Karpas-422 (cell line): ENCODE data around the gene FTH1. TPM values are rescaled to one million over a fixed set of nuclear protein-coding genes. Genes with fewer than 3 reads are reported as not detected.

Experiments
- DNase-seq: peaks from one replicate; pipeline ENCODE4 v3.0.0-alpha.2; 2015
- H2AFZ ChIP-seq: fragments of 200-600 bp; sonication (generic); 2 replicates; pipeline ENCODE4 v1.6.1; 2014; ENCODE audit warnings: antibody characterized with exemption, low read length, mixed read lengths
- H3K27ac ChIP-seq: fragments of 200-600 bp; sonication (generic); 2 replicates; pipeline ENCODE4 v1.5.1; 2014; ENCODE audit warnings: mild to moderate bottlenecking, low read length, moderate library complexity
- H3K27me3 ChIP-seq: fragments of 200-600 bp; sonication (generic); 2 replicates; pipeline ENCODE4 v1.6.1; 2014; ENCODE audit warnings: low read length, mixed read lengths
- H3K36me3 ChIP-seq: fragments of 200-600 bp; sonication (generic); 2 replicates; pipeline ENCODE4 v1.6.1; 2014; ENCODE audit warnings: low read length, mixed read lengths; ENCODE audit not compliant: insufficient read depth
- H3K4me1 ChIP-seq: fragments of 200-600 bp; sonication (generic); 2 replicates; pipeline ENCODE4 v1.6.1; 2014; ENCODE audit warnings: mild to moderate bottlenecking, low read length, mixed read lengths
- H3K4me2 ChIP-seq: fragments of 200-600 bp; sonication (generic); 2 replicates; pipeline ENCODE4 v1.6.1; 2014; ENCODE audit warnings: low read length, low read depth, mild to moderate bottlenecking; ENCODE audit not compliant: poor library complexity, severe bottlenecking
- H3K4me3 ChIP-seq: fragments of 200-600 bp; sonication (generic); 2 replicates; pipeline ENCODE4 v1.5.1; 2014; ENCODE audit warnings: mild to moderate bottlenecking, antibody characterized with exemption, low read length, mixed read lengths
- H3K79me2 ChIP-seq: fragments of 200-600 bp; sonication (generic); 2 replicates; pipeline ENCODE4 v1.6.1; 2014; ENCODE audit warnings: mild to moderate bottlenecking, low read length, mixed read lengths
- H3K9ac ChIP-seq: fragments of 200-600 bp; sonication (generic); 2 replicates; pipeline ENCODE4 v1.6.0; 2014; ENCODE audit warnings: low read length
- H3K9me2 ChIP-seq: fragments of 200-600 bp; sonication (generic), shearing (Covaris generic); replicated peaks from 2 replicates; pipeline ENCODE4 v1.6.0; 2014; ENCODE audit warnings: mild to moderate bottlenecking, low read length, moderate library complexity; ENCODE audit not compliant: insufficient read depth
- H3K9me3 ChIP-seq: fragments of 300-700, 200-600 bp; sonication (generic); 2 replicates; pipeline ENCODE4 v1.6.1; 2014; ENCODE audit warnings: low read length, mixed read lengths
- H4K20me1 ChIP-seq: fragments of 200-600 bp; sonication (generic); 2 replicates; pipeline ENCODE4 v1.6.1; 2014; ENCODE audit warnings: mild to moderate bottlenecking, antibody characterized with exemption, low read length, low read depth; ENCODE audit not compliant: insufficient read depth
- total RNA-seq: library from RNA; depleted of rRNA; stranded (reverse); fragments of >200 nt; shearing (Covaris generic); gene quantifications from 2 replicates; pipeline ENCODE4 v1.2.3, GENCODE V29; 2014; ENCODE audit warnings: low replicate concordance

FTH1 gene
- total RNA-seq, 1 experiment from 2014 or later, result 392 TPM

DNA sequence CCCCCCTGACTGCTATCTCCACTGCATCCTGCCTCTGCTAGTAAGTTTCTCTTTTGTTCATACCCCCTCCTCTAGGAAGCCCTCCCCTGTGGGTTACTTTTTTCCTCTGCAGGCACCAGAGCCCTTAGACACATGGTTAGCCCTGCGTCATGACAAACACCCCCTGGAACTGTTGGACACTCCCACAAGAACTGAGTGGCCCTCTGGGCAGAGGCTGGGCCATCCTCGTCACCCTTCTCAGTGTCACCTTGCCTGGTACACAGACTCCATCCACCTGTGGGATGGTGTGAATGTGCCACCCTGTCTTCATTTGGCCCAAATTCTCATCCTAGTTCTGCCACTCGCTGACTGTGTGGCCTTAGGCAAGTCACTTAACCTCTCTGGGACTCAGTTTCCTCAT is 46.0 kb downstream of the FTH1 start:
- Histone ChIP-seq H3K27me3 (no peaks in the 10 kb centered on the region), H3K9me2 (no peaks in the 10 kb centered on the region), H3K4me2 (no peak overlapping the region), H3K9me3 (no peaks in the 10 kb centered on the region), H2AFZ (no peak overlapping the region), H3K36me3 (no peaks in the 10 kb centered on the region), H4K20me1 (no peaks in the 10 kb centered on the region), H3K79me2 (no peaks in the 10 kb centered on the region), H3K4me1 (no peaks in the 10 kb centered on the region), H3K27ac (no peak overlapping the region), H3K4me3 (no peak overlapping the region), H3K9ac (no peak overlapping the region)
- DNase-seq, result no peak

GRCh38 chr11:61919705-61920631 is 47.5 kb downstream of the FTH1 start:
- no peaks in the 10 kb centered on the region for H3K36me3 ChIP-seq
- no peaks in the 10 kb centered on the region for H4K20me1 ChIP-seq
- no peak for DNase-seq
- no peak overlapping the region for H3K4me2 ChIP-seq
- H3K9ac ChIP-seq, result no peak overlapping the region
- H3K27me3 ChIP-seq, result no peaks in the 10 kb centered on the region
- no peak overlapping the region for H2AFZ ChIP-seq
- H3K9me2 ChIP-seq, result no peaks in the 10 kb centered on the region
- no peak overlapping the region for H3K4me3 ChIP-seq
- no peak overlapping the region for H3K27ac ChIP-seq
- H3K4me1 ChIP-seq, result no peaks in the 10 kb centered on the region
- H3K9me3 ChIP-seq, result no peaks in the 10 kb centered on the region
- no peaks in the 10 kb centered on the region for H3K79me2 ChIP-seq

DNA sequence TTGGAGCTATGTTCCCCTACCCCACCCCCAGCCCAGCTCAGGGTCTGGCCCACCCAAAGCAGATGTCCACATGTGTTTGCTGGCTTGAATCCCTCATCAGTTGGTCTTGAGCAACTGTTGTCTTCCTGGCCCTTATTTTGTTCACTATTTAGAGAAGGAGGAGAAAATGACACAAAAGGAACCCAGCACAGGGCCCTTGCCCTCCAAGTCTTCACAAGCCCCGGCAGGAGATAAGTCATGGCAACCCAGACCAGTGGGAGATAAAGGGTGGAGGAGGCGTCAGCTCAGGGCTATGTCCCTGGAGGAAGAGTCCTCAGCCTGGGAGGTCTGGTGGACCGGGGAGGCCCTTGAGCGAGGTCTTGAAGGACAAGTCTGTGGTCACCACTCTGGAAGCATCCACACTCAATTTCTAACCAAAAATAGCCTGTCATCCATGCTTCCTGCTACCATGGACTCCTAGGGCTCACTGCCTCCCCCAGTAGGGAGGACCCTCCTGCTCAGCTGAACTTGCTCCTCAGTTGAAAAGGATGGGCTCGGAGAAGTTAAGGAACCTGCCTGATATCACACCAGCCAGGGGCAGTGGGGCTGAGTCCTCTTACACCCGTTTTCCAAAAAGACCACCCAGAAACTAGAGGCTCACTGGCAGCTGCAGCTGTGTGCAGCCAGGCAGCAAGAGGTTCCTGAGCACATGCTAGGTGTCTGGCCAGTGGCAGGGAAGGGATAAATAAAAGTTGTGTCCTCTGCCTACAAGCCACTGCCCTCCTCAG is 48.3 kb downstream of the FTH1 start:
- H3K9ac ChIP-seq, result no peak overlapping the region
- no peaks in the 10 kb centered on the region for H3K9me2 ChIP-seq
- no peaks in the 10 kb centered on the region for H3K36me3 ChIP-seq
- no peak overlapping the region for H3K4me3 ChIP-seq
- H3K9me3 ChIP-seq, result no peaks in the 10 kb centered on the region
- H3K4me2 ChIP-seq, result no peak overlapping the region
- no peak overlapping the region for H3K27ac ChIP-seq
- DNase-seq, result no peak
- no peaks in the 10 kb centered on the region for H3K79me2 ChIP-seq
- H2AFZ ChIP-seq, result no peak overlapping the region
- no peaks in the 10 kb centered on the region for H3K27me3 ChIP-seq
- H4K20me1 ChIP-seq, result no peaks in the 10 kb centered on the region
- H3K4me1 ChIP-seq, result no peaks in the 10 kb centered on the region

- Histone ChIP-seq H2AFZ (no peak overlapping the region), H3K36me3 (no peaks in the 10 kb centered on the region), H3K9me2 (no peaks in the 10 kb centered on the region), H3K4me2 (no peak overlapping the region), H3K79me2 (no peaks in the 10 kb centered on the region), H3K4me3 (no peak overlapping the region), H3K4me1 (no peaks in the 10 kb centered on the region), H3K9ac (no peak overlapping the region), H4K20me1 (no peaks in the 10 kb centered on the region), H3K27ac (no peak overlapping the region), H3K9me3 (no peaks in the 10 kb centered on the region), H3K27me3 (no peaks in the 10 kb centered on the region)
- DNase-seq, result no peak
Measured at GRCh38 chr11:61918251-61918937, 49.0 kb downstream of the FTH1 start.

DNA sequence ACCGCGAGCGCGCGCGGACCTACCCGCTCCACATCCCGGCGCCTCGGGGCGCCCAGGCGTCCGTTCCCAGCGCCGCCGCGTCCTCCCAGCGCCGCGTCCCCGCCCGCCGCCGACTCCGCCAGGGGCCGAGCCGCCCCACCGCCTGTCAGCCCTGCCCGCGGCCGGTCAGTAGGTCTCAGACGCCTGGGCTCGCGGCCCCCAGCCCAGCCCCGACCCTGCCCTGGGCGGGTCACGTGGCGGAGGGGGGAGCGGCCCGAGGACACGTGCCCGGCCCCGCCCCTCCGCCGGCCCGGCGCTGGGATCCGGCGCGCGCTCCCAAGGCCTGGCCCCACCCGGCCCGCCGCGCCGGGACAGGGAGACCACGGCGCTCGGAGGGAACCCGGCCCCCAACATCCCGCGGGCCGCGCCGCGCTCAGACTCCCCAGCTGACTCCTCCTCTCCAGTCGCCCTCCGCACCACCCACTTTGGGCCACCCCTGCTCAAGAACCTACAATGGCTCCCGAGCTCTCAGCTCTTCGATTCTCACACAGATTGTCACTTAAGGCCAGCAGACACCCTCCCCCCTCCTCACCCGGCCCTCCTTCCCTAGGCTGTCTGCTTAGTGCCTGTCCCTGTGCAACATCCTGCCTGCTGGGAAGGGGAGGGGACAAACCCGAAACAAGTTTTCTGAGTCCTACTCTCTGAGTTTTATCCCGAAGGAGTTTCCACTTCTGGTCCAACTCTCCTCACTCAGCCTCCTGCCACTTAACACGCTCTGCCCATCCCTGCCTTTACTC is 49.9 kb downstream of the FTH1 start, which contains the start of gene RAB3IL1:
TSS of gene RAB3IL1 (minus strand) at position 233 of the 776 bp plus-strand sequence. CDS start at position 34, 199 bp downstream.
- Histone ChIP-seq H3K9ac (no peak within 1 kb of the TSS), H3K27me3 (no peaks in the 10 kb centered on the region), H3K4me2 (no peak within 1 kb of the TSS), H3K79me2 (no peaks in the 10 kb centered on the region), H3K9me3 (no peaks in the 10 kb centered on the region), H3K36me3 (no peaks in the 10 kb centered on the region), H3K9me2 (no peaks in the 10 kb centered on the region), H2AFZ (no peak within 1 kb of the TSS), H3K27ac (no peak within 1 kb of the TSS), H3K4me1 (no peaks in the 10 kb centered on the region), H4K20me1 (no peaks in the 10 kb centered on the region), H3K4me3 (no peak within 1 kb of the TSS)
- DNase-seq, result no peak

GRCh38 chr11:61916737-61917333 is 50.6 kb downstream of the FTH1 start:
- H3K9me3 ChIP-seq, result no peaks in the 10 kb centered on the region
- DNase-seq, result no peak
- no peaks in the 10 kb centered on the region for H3K27me3 ChIP-seq
- H3K36me3 ChIP-seq, result no peaks in the 10 kb centered on the region
- H3K4me3 ChIP-seq, result no peak overlapping the region
- no peak overlapping the region for H2AFZ ChIP-seq
- H3K9ac ChIP-seq, result no peak overlapping the region
- H3K4me1 ChIP-seq, result no peaks in the 10 kb centered on the region
- H4K20me1 ChIP-seq, result no peaks in the 10 kb centered on the region
- H3K27ac ChIP-seq, result no peak overlapping the region
- no peaks in the 10 kb centered on the region for H3K9me2 ChIP-seq
- H3K79me2 ChIP-seq, result no peaks in the 10 kb centered on the region
- no peak overlapping the region for H3K4me2 ChIP-seq

GRCh38 chr11:61914471-61915171 is 52.8 kb downstream of the FTH1 start:
- Histone ChIP-seq H3K36me3 (no peaks in the 10 kb centered on the region), H3K4me1 (no peaks in the 10 kb centered on the region), H3K9ac (no peak overlapping the region), H3K4me3 (no peak overlapping the region), H3K79me2 (no peaks in the 10 kb centered on the region), H4K20me1 (no peaks in the 10 kb centered on the region), H3K4me2 (no peak overlapping the region), H3K9me3 (no peaks in the 10 kb centered on the region), H3K27ac (no peak overlapping the region), H3K27me3 (no peaks in the 10 kb centered on the region), H3K9me2 (no peaks in the 10 kb centered on the region), H2AFZ (no peak overlapping the region)
- no peak for DNase-seq
